HPDE6-E6E7 (cell line): ENCODE measurements around the gene ID1.
A peak's percentile ranks its signal among the peaks of the same experiment; 100 is the strongest.
"Not testable (repeated sequence)": the region's sequence is repeated elsewhere in the genome, so short reads cannot be mapped to it uniquely, and the experiment has no call there.

Experiments used
- DNase-seq: peaks from one replicate; pipeline ENCODE4 v3.0.0; 2011; ENCODE audit warnings: missing footprints; ENCODE audit errors: extremely low spot score

ID1 gene

DNA sequence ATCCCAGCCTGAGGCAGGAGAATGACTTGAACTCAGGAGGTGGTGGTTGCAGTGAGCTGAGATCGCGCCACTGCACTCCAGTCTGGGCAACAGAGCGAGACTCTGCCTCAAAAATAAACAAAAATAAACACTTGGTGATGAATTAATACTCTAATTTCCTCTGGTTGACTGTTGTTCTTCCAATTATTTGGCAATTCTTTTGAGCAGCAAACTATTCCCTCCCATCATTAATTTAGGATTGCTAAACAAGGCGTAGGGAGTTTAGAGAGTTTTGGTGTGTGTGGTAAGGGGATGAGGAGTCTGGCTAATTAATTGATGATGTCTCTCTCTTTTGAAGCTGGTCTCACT lies 2.7 kb upstream of the ID1 start:
- no peak for DNase-seq

DNA sequence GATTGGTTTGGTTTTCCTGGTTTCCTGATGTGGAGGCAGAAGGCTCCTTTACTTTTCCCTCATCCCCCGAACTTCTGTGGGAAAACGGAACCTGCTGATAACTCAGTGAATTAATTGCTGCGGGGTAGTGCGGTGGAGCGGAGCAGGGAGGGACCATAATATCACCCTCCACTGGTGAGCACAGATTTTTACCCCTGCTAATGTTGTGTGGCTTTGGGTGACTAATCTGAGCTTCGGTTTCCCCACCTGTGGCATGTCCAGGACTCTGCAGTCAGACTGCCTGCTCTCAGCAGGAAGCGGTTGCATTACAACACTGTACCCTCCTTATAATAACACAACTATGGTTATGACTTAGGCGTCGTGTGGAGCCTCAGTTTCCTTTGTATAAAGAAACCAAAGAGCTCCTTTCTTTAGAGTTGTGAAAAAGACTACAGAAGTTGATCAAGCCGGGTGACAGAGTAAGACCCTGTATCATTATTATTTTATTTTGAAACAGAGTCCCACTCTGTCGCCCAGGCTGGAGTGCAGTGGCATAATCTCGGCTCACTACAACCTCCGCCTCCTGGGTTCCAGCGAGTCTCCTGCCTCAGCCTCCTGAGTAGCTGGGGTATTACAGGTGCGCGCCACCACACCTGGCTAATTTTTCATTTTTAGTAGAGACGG lies 2.2 kb upstream of the ID1 start:
- DNase-seq = no peak

DNA sequence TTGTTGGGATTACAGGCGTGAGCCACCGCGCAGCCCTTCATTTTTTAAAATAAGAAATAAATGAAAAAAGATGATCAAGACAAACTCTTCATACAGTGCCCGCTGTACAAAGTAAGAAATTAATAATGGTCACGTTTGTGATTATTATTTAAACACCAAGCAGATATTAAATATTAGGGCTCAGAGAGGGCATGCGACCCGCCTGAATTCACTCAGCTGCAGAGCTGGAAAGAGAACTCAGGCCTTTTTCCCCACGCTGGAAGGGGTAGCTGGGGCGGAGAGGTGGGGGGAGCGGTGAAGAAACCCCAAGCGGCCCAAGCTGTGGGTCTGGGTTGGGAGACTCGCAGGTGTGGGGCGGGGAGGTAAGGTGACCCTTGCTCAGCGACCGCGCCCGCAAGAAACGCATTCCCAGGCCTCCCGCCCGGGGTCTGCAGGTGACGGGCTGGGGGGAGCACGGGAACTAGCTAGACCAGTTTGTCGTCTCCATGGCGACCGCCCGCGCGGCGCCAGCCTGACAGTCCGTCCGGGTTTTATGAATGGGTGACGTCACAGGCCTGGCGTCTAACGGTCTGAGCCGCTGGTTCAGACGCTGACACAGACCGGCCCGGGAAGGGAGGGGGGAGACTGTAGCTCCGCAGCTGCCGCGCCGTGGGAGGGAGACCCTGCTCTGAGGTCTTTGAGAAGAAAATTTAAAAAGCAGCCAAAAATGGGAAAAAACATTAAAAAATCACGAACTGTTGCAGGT lies 1.1 kb upstream of the ID1 start:
- peak; percentile 86 for DNase-seq

DNA sequence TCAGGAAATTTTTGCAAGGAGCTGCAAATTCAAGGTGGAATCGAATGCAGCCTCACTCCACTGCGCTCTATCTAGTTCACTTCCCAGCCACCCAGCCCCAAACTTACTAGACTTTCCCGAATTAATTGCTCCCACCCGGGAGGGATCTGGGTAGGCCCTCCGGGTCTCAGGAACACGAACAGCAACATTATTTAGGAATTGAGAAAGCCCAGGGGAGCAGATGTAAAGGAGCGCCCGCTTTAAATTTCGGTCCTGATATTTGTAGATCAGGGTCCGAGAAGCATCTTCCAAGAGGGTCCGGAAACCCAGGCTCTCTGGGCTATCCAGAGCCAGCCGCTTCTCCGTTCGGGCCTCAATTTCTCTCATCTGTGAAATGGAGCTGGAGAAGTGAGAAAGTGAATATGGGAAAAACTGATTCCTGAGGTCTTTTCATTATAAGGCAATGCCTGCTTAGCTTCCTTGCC lies 490 bp upstream of the ID1 start:
- DNase-seq = no peak

DNA sequence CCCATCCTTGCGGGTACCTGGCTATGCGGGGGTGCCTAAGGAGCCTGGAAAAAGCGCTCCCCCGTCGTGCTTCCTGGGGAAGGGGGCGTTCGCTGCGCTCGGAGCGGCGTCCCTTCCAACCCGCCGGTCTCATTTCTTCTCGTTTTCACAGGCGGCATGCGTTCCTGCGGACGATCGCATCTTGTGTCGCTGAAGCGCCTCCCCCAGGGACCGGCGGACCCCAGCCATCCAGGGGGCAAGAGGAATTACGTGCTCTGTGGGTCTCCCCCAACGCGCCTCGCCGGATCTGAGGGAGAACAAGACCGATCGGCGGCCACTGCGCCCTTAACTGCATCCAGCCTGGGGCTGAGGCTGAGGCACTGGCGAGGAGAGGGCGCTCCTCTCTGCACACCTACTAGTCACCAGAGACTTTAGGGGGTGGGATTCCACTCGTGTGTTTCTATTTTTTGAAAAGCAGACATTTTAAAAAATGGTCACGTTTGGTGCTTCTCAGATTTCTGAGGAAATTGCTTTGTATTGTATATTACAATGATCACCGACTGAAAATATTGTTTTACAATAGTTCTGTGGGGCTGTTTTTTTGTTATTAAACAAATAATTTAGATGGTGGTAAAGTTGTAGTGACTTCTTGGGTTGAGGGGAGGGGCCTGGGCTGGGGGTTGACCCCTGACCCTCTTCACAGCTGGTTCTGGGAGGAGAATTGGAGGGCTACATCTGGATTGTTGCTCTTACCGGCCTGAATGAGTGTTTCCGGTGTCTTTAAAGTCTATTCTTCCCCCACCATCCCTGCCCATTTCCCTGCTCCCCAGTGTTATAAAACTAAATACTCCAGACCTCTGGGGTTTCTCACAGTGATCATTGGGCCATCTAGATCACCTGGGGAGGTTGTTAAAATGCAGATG lies 1.1 kb downstream of the ID1 start:
- no peak for DNase-seq

DNA sequence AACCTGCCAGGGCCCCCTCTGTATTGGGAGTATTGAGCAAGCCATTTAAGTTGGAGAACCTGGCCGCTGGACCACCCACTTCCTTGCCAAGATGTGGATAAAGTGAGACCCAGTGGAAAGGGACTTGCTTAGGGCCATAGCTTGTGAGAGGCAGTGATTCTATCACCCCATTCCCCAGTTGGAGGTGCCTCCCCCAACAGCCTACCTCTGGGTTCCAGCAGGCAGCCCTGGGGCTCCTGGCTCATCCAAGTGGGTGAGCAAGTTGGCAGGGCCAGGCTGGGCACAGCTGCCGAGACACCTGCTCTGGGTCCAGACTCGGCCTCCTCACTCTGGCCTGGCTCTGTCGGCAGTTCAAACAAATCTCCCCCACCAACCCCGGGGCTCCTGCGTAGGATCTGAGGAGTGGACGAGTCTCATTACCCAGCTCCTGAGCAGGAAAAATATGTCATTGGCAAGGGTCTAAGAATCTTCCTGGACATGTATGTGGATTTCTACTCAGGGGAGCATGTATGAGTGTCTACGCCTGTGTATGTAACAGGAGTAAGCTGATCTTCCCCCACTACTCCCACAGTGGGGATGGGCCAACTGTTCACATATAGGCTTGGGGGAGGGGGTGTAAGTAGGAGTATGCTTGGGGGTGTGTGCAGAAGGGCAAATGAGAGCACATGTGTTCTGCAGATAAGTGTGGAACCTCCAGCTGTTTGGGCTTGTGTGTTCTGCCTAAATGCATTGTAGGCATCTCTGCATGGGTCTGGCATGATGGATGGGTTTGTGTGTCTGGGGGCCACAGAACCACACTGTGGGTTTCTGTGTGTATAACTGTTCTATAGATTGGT lies 1.9 kb downstream of the ID1 start:
- peak; percentile 86 for DNase-seq

DNA sequence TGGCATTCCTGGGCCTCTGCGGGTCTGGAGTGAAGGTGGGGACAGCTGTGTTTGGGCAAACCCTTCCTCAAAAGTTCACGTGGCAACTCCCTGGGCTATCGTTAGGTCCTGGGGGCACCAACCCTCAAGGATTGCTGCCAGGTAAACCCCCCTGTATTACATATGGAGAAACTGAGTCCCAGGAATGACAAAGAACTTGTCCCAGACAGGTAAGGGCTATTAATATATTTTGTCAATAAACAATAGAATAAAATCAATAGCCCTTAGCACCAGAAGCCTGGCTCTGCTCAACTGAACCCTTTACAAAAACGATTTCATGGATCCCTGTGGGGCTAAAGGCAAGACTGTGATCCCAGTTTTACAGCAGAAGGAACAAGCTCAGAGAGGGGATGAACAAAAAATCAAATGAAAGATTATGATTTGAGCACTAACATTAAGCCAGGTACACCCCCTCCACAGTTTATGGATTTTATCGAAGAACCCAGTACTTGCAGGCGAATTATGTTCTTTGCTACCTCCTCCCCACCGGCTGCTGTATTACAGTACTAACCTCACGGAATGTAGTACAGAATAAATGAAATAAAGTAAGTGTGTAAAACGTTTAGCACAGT lies 2.7 kb downstream of the ID1 start:
- DNase-seq = no peak

DNA sequence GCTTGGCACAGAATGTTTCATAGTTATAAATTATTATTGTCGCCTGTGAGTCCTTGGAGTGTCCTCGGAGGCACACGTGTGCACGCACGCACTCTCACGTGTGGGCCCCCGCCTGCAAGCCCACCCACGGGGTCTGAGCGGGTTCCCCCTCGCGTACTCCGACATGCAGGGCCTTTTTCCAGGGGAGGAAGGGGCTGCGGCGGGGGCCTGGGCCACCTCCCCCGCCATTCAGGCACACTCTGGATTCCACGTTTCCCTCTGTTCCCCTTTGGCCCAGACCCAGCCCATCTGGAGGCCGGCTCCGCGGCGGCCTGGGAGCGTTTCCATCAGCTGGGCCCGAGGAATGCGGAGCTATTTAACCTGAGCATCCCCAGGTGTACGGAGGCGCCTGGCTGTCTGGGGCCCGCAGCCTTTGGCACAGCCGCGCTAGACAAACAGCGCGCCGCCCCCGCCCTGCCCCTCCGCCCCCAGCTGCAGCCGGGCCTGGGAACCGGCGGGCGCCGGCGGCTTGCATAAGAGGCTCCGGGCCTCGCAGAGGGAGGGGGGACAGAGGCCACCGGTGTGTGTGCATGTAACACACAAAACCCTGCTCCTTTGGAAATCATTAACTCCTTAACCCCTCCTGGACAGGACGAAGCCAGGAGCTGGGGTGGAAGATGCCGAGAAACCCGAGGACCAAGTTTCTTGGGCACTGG lies 3.3 kb downstream of the ID1 start:
- peak; percentile 85 for DNase-seq

DNA sequence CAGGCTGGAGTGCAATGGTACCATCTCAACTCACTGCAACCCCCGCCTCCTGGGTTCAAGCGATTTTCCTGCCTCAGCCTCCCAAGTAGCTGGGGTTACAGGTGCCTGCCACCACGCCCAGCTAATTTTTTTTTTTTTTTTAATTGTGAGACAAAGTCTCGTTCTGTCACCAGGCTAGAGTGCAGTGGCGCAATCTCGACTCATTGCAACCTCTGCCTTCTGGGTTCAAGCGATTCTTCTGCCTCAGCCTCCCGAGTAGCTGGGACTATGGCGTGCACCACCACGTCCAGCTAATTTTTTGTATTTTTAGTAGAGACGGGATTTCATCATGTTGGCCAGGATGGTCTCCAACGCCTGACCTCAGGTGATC lies 7.2 kb downstream of the ID1 start:
- DNase-seq = not testable (repeated sequence)

DNA sequence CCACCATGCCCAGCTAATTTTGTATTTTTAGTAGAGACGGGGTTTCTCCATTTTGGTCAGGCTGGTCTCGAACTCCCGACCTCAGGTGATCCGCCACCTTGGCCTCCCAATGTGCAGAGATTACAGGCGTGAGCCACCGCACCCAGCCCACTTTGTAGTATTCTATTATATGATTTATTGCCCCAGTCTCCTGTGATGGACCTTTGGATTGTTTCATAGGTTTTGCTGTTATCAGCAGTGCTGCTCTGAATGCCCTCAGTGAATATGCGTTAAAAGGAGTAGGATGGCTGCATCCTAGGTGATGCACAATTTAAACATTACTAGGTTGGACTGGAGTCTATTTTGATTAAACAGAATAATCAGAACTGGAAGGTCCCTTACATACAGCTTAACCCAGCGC lies 10.3 kb downstream of the ID1 start:
- DNase-seq = no peak

DNA sequence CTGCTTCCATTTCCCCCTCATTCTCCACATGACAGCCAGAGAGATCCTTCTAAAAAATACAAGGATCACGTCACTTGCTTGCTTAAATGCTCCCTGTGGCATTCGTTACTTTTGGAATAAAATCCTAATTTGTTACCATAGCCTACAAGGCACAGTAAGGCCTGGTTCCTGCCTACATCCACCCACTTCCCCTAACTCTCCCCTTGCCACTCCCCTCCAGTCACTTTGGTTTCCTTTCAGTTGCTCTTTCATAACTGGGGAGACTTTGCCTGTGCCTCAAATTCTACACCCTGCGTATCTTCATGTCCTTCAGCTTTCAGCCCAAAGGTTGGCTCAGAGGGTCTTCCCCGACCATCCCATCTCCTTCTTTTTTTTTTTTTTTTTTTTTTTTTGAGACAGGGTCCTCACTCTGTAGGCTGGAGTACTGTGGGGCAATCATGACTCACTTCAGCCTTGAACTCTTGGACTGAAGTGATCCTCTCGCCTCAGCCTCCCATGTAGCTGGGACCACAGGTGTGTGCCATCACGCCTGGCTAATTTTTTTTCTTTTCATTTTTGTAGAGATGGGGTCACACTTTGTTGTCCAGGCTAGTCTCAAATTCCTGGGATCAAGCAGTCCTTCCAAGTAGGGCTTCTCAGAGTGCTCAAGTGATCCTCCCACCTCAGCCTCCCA lies 12.5 kb downstream of the ID1 start:
- no peak for DNase-seq

DNA sequence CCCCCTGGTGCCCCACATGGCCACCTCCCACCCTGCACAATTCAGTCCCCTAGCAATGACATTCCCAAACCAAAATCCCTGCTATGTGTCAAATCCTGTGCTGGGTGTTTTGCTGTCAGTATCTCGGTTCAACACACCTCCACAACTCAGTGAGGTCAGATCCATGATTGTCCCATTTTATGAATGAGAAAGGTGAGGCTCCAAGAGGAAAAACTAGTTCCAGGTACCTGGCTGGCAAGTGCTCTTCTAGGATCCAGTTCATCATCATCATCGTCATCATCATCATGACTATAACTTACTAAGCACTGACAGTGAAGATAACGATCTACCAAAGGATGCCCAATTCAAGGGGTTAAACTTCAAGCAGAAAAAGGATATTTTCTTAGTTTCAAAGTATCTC lies 15.2 kb downstream of the ID1 start:
- DNase-seq = no peak

DNA sequence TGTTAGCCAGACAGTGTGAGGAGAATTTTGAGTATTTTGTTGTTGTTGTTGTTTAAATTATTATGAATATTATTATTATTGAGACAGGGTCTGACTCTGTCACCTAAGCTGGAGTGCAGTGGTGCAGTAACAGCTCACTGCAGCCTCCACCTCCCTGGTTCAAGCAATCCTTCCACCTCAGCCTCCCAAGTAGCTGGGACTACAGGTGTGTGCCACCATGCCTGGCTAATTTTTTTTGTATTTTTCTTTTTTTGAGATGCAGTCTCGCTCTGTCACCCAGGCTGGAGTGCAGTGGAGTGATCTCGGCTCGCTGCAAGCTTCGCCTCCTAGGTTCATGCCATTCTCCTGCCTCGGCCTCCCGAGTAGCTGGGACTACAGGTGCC lies 18.0 kb downstream of the ID1 start:
- DNase-seq = not testable (repeated sequence)

DNA sequence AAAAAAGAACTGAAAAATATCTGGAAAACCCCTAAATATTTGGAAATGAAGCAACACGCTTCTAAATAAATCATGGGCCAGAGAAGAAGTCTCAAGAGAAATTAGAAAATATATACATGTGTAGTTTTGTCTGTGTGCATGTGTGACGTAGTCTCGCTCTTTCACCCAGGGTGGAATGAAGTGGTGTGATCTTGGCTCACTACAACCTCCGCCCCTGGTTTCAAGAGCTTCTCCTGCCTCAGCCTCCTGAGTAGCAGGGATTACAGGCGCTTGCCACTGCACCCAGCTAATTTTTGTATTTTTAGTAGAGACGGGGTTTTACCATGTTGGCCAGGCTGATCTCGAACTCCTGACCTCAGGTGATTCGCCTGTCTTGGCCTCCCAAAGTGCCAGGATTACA lies 21.4 kb downstream of the ID1 start:
- DNase-seq = not testable (repeated sequence)

DNA sequence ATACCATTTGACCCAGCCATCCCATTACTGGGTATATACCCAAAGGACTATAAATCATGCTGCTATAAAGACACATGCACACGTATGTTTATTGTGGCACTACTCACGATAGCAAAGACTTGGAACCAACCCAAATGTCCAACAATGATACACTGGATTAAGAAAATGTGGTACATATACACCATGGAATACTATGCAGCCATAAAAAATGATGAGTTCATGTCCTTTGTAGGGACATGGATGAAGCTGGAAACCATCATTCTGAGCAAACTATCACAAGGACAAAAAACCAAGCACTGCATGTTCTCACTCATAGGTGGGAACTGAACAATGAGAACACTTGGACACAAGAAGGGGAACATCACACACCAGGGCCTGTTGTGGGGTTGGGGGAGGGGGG lies 23.0 kb downstream of the ID1 start:
- not testable (repeated sequence) for DNase-seq

DNA sequence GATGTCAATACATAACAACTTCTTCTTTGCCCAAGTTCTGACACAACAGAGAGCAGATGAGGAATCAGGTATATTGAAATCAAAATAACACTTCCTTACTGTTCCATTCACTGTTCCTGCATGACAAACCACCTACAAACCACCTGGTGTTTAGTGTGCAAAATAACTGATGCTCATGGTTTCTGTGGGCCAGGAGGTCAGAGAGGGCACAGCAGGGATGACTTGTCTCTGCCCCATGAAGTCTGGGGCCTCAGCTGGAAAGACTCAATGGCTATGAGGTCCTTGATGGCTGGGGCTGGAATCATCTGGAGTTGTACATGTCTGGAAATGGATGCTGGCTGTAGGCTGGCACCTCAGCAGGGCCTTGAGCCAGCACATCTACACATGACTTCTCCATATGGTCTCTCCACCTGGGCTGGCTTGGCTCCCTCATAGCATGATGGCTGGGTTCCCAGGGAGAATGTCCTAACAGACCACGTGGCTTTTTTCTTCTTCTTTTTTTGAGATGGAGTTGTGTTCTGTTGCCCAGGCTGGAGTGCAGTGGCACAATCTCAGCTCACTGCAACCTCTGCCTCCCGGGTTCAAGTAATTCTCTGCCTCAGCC lies 25.2 kb downstream of the ID1 start:
- no peak for DNase-seq

DNA sequence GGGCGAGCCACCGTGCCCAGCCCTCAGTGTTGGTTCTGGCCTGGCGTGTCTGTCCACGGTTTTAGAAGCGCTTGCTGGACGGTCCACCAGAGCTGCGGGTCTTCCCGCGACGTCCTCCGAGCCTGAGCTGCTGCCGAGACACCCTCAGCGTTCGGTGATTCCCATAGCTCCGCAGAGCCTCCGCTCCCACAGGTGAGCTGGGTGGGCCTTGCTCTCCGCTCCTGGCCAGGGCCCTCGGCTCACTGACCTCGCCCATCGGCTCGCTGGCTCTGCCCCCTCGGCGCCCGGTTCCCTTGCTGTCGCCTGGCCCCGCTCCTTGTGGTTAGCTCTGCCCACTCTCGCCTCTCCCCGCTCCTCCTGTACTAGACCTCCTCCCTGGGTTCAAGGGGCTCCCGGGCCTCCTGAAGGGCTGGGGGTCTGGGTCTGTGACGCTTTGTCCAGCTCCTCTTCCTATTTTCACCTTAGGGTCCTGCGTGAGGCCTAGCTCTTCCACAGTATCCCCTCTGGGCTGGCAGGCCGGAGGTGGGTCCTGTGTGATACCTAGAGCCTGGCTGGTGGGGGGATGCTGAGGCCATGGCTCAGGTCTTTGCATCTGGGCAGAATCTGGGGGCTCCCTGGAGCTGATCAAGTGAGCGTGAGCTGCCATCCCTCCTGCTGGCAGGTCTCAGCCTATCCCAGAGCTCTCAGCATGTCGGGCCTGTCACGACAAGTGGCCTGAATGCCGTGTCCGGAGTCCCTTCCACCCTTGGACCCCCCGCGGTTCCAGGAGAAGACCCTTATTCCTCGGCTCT lies 27.7 kb downstream of the ID1 start:
- no peak for DNase-seq

DNA sequence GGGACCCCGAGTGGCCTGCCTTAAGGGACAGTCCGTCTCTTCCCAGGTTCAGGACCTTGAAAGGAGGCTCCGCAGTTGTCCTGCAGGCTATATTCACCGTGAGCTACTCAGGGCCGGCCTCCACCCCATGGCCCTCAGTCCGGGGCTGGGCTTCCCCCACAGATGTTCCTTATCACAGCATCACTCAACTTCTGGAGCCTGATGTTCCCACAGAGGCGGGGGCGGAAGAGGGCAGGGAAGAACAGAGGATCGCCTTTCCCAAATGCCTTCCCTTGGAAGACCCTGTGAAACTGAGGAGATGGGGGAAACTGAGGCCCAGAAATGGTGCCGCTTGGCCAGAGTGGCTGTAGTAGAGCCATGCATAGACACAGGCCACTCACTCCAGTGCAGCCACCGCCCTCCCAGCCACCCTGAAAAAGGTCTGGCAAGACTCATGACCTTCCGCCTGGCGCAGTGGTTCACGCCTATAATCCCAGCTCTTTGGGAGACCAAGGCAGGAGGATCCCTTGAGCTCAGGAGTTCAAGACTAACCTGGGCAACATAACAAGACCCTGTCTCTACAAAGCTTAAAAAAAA lies 28.3 kb downstream of the ID1 start:
- DNase-seq = no peak

DNA sequence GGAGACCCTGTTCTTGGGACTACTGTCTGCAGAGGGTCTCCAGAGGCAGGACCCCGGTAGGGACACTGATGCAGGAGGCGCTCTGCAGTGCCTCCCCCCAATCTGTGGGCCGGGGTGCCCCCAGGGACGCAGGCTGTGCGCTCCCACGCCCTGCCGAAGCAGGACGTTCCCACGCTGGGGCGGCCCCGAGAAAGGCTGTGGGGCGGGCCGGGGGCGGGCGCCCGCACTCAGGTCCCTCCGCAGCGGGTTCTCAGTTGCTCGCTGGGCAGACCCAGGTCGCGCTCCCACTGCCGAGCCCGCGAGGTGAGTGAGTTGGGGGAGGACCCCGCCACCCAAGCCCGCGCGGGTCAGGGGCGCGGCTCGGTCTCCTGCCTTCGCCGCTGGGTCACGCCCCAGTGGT lies 32.6 kb downstream of the ID1 start, which contains the start of gene COX4I2:
TSS of gene COX4I2 (plus strand) at position 253 of the 400 bp plus-strand sequence. CDS start 1,106 bp downstream, outside the sequence.
- no peak for DNase-seq
